Left renal cortex interstitium (tissue), 4 donors: ENCODE data around the gene HLA-DMA. TPM values are rescaled to one million over a fixed set of nuclear protein-coding genes. Genes with fewer than 3 reads are reported as not detected.
A peak's percentile ranks its signal among the peaks of the same experiment; 100 is the strongest.

Source experiments
- DNase-seq, 4 donors: peaks; one replicate each; pipeline ENCODE4 v3.0.0-alpha.2; 2013; ENCODE audit warnings: low read depth in 4 of 4, low spot score in 2 of 4, missing footprints in 1 of 4
- polyA plus RNA-seq, 4 donors: library from polyadenylated mRNA; unstranded; fragments of 120-200 nt; gene quantifications; one replicate each; pipeline ENCODE4 v1.2.1, GENCODE V29; 2013; ENCODE audit not compliant: insufficient read length in 4 of 4

The HLA-DMA gene
- polyA plus RNA-seq, 4 donors, result 13.3 to 19.3 (median 16.9) TPM

GRCh38 chr6:32935551-32936238 lies 17.2 kb downstream of the HLA-DMA start:
- DNase-seq, result no peak

GRCh38 chr6:32933661-32934085 lies 19.2 kb downstream of the HLA-DMA start:
- peak in 1 of 4 donors; percentile 63 for DNase-seq

GRCh38 chr6:32932132-32932868 lies 20.6 kb downstream of the HLA-DMA start:
- DNase-seq, result no peak

GRCh38 chr6:32931211-32931610 lies 21.7 kb downstream of the HLA-DMA start:
- no peak for DNase-seq

GRCh38 chr6:32922083-32922482 lies 30.8 kb downstream of the HLA-DMA start:
- no peak for DNase-seq

- no peak for DNase-seq
Measured at GRCh38 chr6:32920715-32921114, 32.2 kb downstream of the HLA-DMA start.

- no peak for DNase-seq
Measured at GRCh38 chr6:32912951-32913350, 39.9 kb downstream of the HLA-DMA start.

GRCh38 chr6:32908897-32909296 lies 44.0 kb downstream of the HLA-DMA start:
- no peak for DNase-seq

GRCh38 chr6:32906539-32906938 lies 46.4 kb downstream of the HLA-DMA start:
- DNase-seq, result no peak

- no peak for DNase-seq
Measured at GRCh38 chr6:32905078-32905477, 47.8 kb downstream of the HLA-DMA start.

GRCh38 chr6:32903952-32904351 lies 48.9 kb downstream of the HLA-DMA start:
- no peak for DNase-seq

Other genes starting within 250 kb of the HLA-DMA start
- under 1 TPM in 2 of 4 donors, not detected in 2; 0.16 to 0.21 TPM for gene HLA-DQA2, start 211.7 kb downstream of the HLA-DMA start, polyA plus RNA-seq
- gene HLA-DQB2, start 189.6 kb downstream of the HLA-DMA start, polyA plus RNA-seq, result 1 to 10 TPM in 3 of 4 donors, not detected in 1; 1.0 to 1.6 (median 1.2) TPM
- gene HLA-DOB, start 136.1 kb downstream of the HLA-DMA start, polyA plus RNA-seq, result under 1 TPM in 3 of 4 donors, not detected in 1; 0.14 to 0.21 (median 0.17) TPM
- 10 to 100 TPM; 12.6 to 17.4 (median 13.1) TPM for gene TAP2, start 114.4 kb downstream of the HLA-DMA start, polyA plus RNA-seq
- gene PSMB8, start 109.0 kb downstream of the HLA-DMA start, polyA plus RNA-seq, result 10 to 100 TPM; 17.9 to 27.3 (median 24.3) TPM
- gene TAP1, start 99.4 kb downstream of the HLA-DMA start, polyA plus RNA-seq, result 10 to 100 TPM in 3 of 4 donors, 1 to 10 TPM in 1; 9.2 to 11.9 (median 11.8) TPM
- 1 to 10 TPM; 4.4 to 8.4 (median 7.7) TPM for gene PSMB9, start 98.9 kb downstream of the HLA-DMA start, polyA plus RNA-seq
- gene HLA-DMB, start 12.1 kb downstream of the HLA-DMA start, polyA plus RNA-seq, result 10 to 100 TPM; 67.0 to 71.1 (median 68.7) TPM
- gene BRD2, start 15.5 kb upstream of the HLA-DMA start, polyA plus RNA-seq, result 100 to 1,000 TPM; 272 to 341 (median 317) TPM
- gene HLA-DOA, start 56.5 kb upstream of the HLA-DMA start, polyA plus RNA-seq, result 1 to 10 TPM; 4.6 to 5.4 (median 5.3) TPM
- gene HLA-DPA1, start 120.6 kb upstream of the HLA-DMA start, polyA plus RNA-seq, result 10 to 100 TPM; 16.8 to 39.8 (median 19.2) TPM
- 10 to 100 TPM; 17.5 to 24.7 (median 21.9) TPM for gene HLA-DPB1, start 122.9 kb upstream of the HLA-DMA start, polyA plus RNA-seq
- gene COL11A2, start 239.4 kb upstream of the HLA-DMA start, polyA plus RNA-seq, result 1 to 10 TPM; 4.1 to 6.6 (median 5.6) TPM
- gene RXRB, start 247.6 kb upstream of the HLA-DMA start, polyA plus RNA-seq, result 10 to 100 TPM; 49.6 to 67.6 (median 57.0) TPM
- gene SLC39A7, start 247.8 kb upstream of the HLA-DMA start, polyA plus RNA-seq, result 100 to 1,000 TPM; 105 to 127 (median 111) TPM